H1 (cell line): ENCODE results near the gene DGUOK. TPM values are rescaled to one million over a fixed set of nuclear protein-coding genes. Genes with fewer than 3 reads are reported as not detected.

ENCODE experiments used
- CTCF ChIA-PET: fragments of 300-600 bp; sonication (Branson Sonifier 250); formaldehyde crosslinking; loops from one replicate; lab custom pipeline; 2021; ENCODE audit not compliant: partially characterized antibody; lab: Charles Lee
- POLR2A ChIA-PET: fragments of 300-600 bp; sonication (Branson Sonifier 250); formaldehyde crosslinking; loops from one replicate; lab custom pipeline; 2021; ENCODE audit warnings: inconsistent platforms; ENCODE audit not compliant: partially characterized antibody; lab: Charles Lee
- DNase-seq, 2 experiments: peaks; one replicate each; pipeline versions ENCODE4 v3.0.0 to v3.0.0-alpha.2; 2010 to 2022; ENCODE audit warnings: low spot score in 2 of 2, low read depth in 1 of 2, mixed read lengths in 1 of 2
- FAIRE-seq: peaks from 2 replicates; lab custom pipeline; 2011; peaks lifted over from hg19 to GRCh38; lab: Jason Lieb, UNC
- H2AFZ ChIP-seq: 2 replicates; pipeline ENCODE4 v1.8.1; 2012; ENCODE audit warnings: low read length, inconsistent platforms
- H2AK5ac ChIP-seq: 2 replicates; pipeline ENCODE4 v1.6.1; 2013; ENCODE audit warnings: low read depth, low read length
- H2BK120ac ChIP-seq: replicated peaks from 2 replicates; pipeline ENCODE3; 2013; ENCODE audit warnings: low read depth, low read length, inconsistent platforms
- H2BK12ac ChIP-seq: 2 replicates; pipeline ENCODE4 v1.6.1; 2013; ENCODE audit warnings: low read depth, low read length
- H2BK15ac ChIP-seq: 2 replicates; pipeline ENCODE4 v1.6.1; 2013; ENCODE audit warnings: low read length
- H2BK20ac ChIP-seq: 2 replicates; pipeline ENCODE4 v1.6.1; 2013; ENCODE audit warnings: low read length
- H2BK5ac ChIP-seq: 2 replicates; pipeline ENCODE4 v1.6.1; 2013; ENCODE audit warnings: low read depth, low read length
- H3K14ac ChIP-seq: 2 replicates; pipeline ENCODE4 v1.6.1; 2013; ENCODE audit warnings: inconsistent platforms; ENCODE audit not compliant: insufficient read length
- H3K18ac ChIP-seq: 2 replicates; pipeline ENCODE4 v1.6.1; 2013; ENCODE audit warnings: low read length; ENCODE audit errors: extremely low read depth
- H3K23ac ChIP-seq: 2 replicates; pipeline ENCODE4 v1.6.1; 2013; ENCODE audit warnings: inconsistent platforms; ENCODE audit not compliant: insufficient read length
- H3K23me2 ChIP-seq: 2 replicates; pipeline ENCODE4 v1.6.1; 2013; ENCODE audit warnings: low read depth, low read length
- H3K27ac ChIP-seq: 2 replicates; pipeline ENCODE4 v1.6.1; 2011; ENCODE audit warnings: low read depth, low read length, inconsistent platforms
- H3K27me3 ChIP-seq, 4 experiments: replicated peaks in 1 of 4; 1 replicate in 1 of 4; 2 replicates in 3 of 4; pipeline versions ENCODE4 v1.6.1 to v1.8.1; 2011 to 2013; ENCODE audit warnings: low read length in 3 of 4, mild to moderate bottlenecking in 3 of 4, inconsistent platforms in 2 of 4, mixed read lengths in 2 of 4, moderate library complexity in 1 of 4; ENCODE audit not compliant: control insufficient read depth in 3 of 4, insufficient read depth in 3 of 4; ENCODE audit errors: extremely low read depth in 1 of 4
- H3K36me3 ChIP-seq, 4 experiments: 2 replicates each; pipeline versions ENCODE4 v1.6.1 to v1.8.1; 2011 to 2013; ENCODE audit warnings: mild to moderate bottlenecking in 4 of 4, low read length in 3 of 4, moderate library complexity in 2 of 4, control low read depth in 1 of 4, inconsistent platforms in 1 of 4; ENCODE audit not compliant: insufficient read depth in 4 of 4, control insufficient read depth in 2 of 4
- H3K4ac ChIP-seq: replicated peaks from 2 replicates; pipeline ENCODE3; 2013; ENCODE audit warnings: low read length, low read depth, mixed read lengths, inconsistent platforms; ENCODE audit not compliant: insufficient read length
- H3K4me1 ChIP-seq, 4 experiments: replicated peaks in 1 of 4; 1 replicate in 1 of 4; 2 replicates in 3 of 4; pipeline versions ENCODE4 v1.6.1 to v1.8.1; 2011 to 2013; ENCODE audit warnings: low read length in 3 of 4, inconsistent platforms in 2 of 4, mixed read lengths in 1 of 4; ENCODE audit not compliant: insufficient read depth in 4 of 4, control insufficient read depth in 3 of 4
- H3K4me2 ChIP-seq, 2 experiments: 2 replicates each; pipeline versions ENCODE4 v1.6.1 to v1.8.1; 2011 to 2013; ENCODE audit warnings: low read depth in 2 of 2, low read length in 2 of 2, control low read depth in 1 of 2, inconsistent platforms in 1 of 2, mild to moderate bottlenecking in 1 of 2; ENCODE audit not compliant: insufficient read depth in 1 of 2
- H3K4me3 ChIP-seq, 4 experiments: fragments of 200-600, 300-600 bp in 1 of 4; sonication (generic), shearing (Covaris generic), sonication (Bioruptor Twin) in 1 of 4; 2 replicates each; pipeline versions ENCODE4 v1.5.1 to v1.8.1; 2011 to 2016; ENCODE audit warnings: low read length in 4 of 4, low read depth in 3 of 4, control low read depth in 2 of 4, inconsistent platforms in 2 of 4, mild to moderate bottlenecking in 2 of 4, mixed read lengths in 1 of 4, moderate library complexity in 1 of 4; ENCODE audit not compliant: insufficient read depth in 2 of 4; ENCODE audit errors: extremely low read depth in 1 of 4
- H3K56ac ChIP-seq: replicated peaks from 2 replicates; pipeline ENCODE3; 2013; ENCODE audit warnings: low read depth, mild to moderate bottlenecking, mixed read lengths, low read length, inconsistent platforms; ENCODE audit not compliant: insufficient read length
- H3K79me1 ChIP-seq: 2 replicates; pipeline ENCODE4 v1.6.1; 2013; ENCODE audit warnings: low read depth, low read length, control low read depth
- H3K79me2 ChIP-seq, 2 experiments: 2 replicates each; pipeline versions ENCODE4 v1.6.1 to v1.8.1; 2012 to 2013; ENCODE audit warnings: low read length in 2 of 2, mild to moderate bottlenecking in 2 of 2, inconsistent platforms in 1 of 2; ENCODE audit not compliant: insufficient read depth in 2 of 2, control insufficient read depth in 1 of 2
- H3K9ac ChIP-seq, 4 experiments: replicated peaks in 1 of 4; 1 replicate in 1 of 4; 2 replicates in 3 of 4; pipeline versions ENCODE4 v1.6.1 to v1.8.1; 2011 to 2013; ENCODE audit warnings: low read depth in 3 of 4, low read length in 3 of 4, control low read depth in 2 of 4, mild to moderate bottlenecking in 2 of 4, moderate library complexity in 2 of 4, inconsistent platforms in 1 of 4; ENCODE audit errors: extremely low read depth in 1 of 4
- H3K9me3 ChIP-seq, 2 experiments: 2 replicates each; pipeline versions ENCODE4 v1.6.1 to v1.8.1; 2012 to 2013; ENCODE audit warnings: mild to moderate bottlenecking in 2 of 2, moderate library complexity in 2 of 2, control low read depth in 1 of 2, inconsistent platforms in 1 of 2, low read depth in 1 of 2, low read length in 1 of 2, mixed read lengths in 1 of 2; ENCODE audit not compliant: insufficient read depth in 2 of 2
- H4K20me1 ChIP-seq, 2 experiments: replicated peaks in 1 of 2; 2 replicates each; pipeline versions ENCODE3 to v1.8.1; 2011 to 2013; ENCODE audit warnings: inconsistent platforms in 2 of 2, low read length in 2 of 2, mild to moderate bottlenecking in 1 of 2; ENCODE audit not compliant: insufficient read depth in 2 of 2, control insufficient read depth in 1 of 2
- H4K5ac ChIP-seq: 2 replicates; pipeline ENCODE4 v1.6.1; 2013; ENCODE audit warnings: low read length, low read depth, mixed read lengths, inconsistent platforms; ENCODE audit not compliant: insufficient read length
- H4K8ac ChIP-seq: 2 replicates; pipeline ENCODE4 v1.8.0; 2013; ENCODE audit warnings: mild to moderate bottlenecking, moderate library complexity, low read length, inconsistent platforms; ENCODE audit not compliant: insufficient read depth; ENCODE audit errors: extremely low read depth
- H4K91ac ChIP-seq: replicated peaks from 2 replicates; pipeline ENCODE3; 2013; ENCODE audit warnings: low read length, mixed read lengths, inconsistent platforms; ENCODE audit not compliant: insufficient read length
- HDAC2 ChIP-seq, 2 experiments: fragments of 300-600 bp in 1 of 2; sonication (generic) in 1 of 2; IDR thresholded peaks; 2 replicates each; pipeline ENCODE4 v1.6.1; 2011 to 2012; ENCODE audit warnings: low read depth in 2 of 2, low read length in 2 of 2, mild to moderate bottlenecking in 2 of 2, moderate library complexity in 2 of 2, borderline replicate concordance in 1 of 2, inconsistent platforms in 1 of 2
- WGBS, 2 experiments: shearing (Covaris generic) in 1 of 2; methylation state at CpG; one replicate each; pipeline versions ENCODE4 v1.1.6 to v1.1.7; 2013 to 2015; ENCODE audit warnings: low lambda C conversion rate in 2 of 2, mixed read lengths in 2 of 2, inconsistent platforms in 1 of 2, low coverage in 1 of 2, missing lambda C conversion rate in 1 of 2; ENCODE audit not compliant: insufficient replicate concordance in 2 of 2, insufficient coverage in 1 of 2, insufficient read length in 1 of 2; ENCODE audit errors: extremely low coverage in 1 of 2, missing lambda C conversion rate in 1 of 2; 5-methylcytosine and 5-hydroxymethylcytosine counted together
- polyA plus RNA-seq, 7 experiments: library from polyadenylated mRNA; depleted of rRNA in 3 of 7; stranded (reverse) in 5 of 7; unstranded in 2 of 7; fragments of >200 nt in 5 of 7; fragments of 200-250 nt in 2 of 7; gene quantifications; 1 replicate in 5 of 7; 2 replicates in 1 of 7; 4 replicates in 1 of 7; pipeline versions ENCODE4 v1.2.1 to v1.2.3, GENCODE V29; 2011 to 2013; ENCODE audit warnings: missing spikeins in 2 of 7, mixed read lengths in 2 of 7
- total RNA-seq: library from RNA; stranded (reverse); fragmentation: NEBNext Ultra II Directional; extraction: Animal tissue kit (Norgen Biotek cat#: 25700); gene quantifications from 2 replicates; pipeline ENCODE4 v1.2.1, GENCODE V29; 2021

DGUOK gene
- total and polyA plus RNA-seq, 2 of the 8 experiments (the other 6 are each of a cell fraction or from before 2014, with no cell fraction given), result 110 to 168 TPM

DNA sequence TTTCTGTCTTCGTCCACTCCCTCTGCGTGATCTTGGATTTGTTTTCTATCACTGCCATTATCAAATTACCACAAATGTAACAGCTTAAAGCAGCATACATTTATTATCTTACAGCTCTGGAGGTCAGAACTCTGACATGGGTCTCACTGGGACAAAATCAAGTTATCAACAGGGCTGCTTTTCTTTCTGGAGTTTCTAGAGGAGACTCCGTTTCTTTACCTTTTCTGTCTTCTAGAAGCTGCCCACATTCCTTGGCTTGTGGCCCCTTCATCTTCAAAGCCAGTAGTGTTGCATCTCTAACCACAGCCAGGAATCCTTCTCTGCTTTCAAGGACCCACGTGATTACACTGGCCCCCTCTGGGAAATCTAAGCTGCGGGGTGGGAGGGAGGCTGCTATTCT is 36.1 kb downstream of the DGUOK start:
- H3K4me1 ChIP-seq, result no peaks in the 10 kb centered on the region
- H3K9ac ChIP-seq, result no peak overlapping the region
- peaks cover 0 to 3% of the 10 kb centered on the region in 2 experiments; a peak in 1 of 4 replicates for H3K9me3 ChIP-seq

More for the DNA sequence above, 36.1 kb downstream of the DGUOK start:
- POLR2A ChIA-PET, result interaction anchor here (0.7 to 1.7 kb wide), 3 partner anchors 17 to 186 kb away, joined by 3 to 4 read pairs (median 4); no protein-coding TSS in a partner anchor
- H3K23me2 ChIP-seq, result no peaks in the 10 kb centered on the region
- CTCF ChIA-PET, result interaction anchor here (1.5 to 2.6 kb wide), 5 partner anchors 8 to 283 kb away, joined by 3 to 9 read pairs (median 7); no protein-coding TSS in a partner anchor
- no peak for FAIRE-seq
- no peak for TF ChIP-seq HDAC2 (IDR thresholded peaks at IDR 0.05; ENCODE audit: borderline replicate concordance in 1 of 2, low read depth in 2 of 2, low read length in 2 of 2)
- TF ChIP-seq, all 59 proteins: peak for 0
- Histone ChIP-seq H4K91ac (no peak overlapping the region), H3K4me2 (no peak overlapping the region), H4K20me1 (no peaks in the 10 kb centered on the region), H2AFZ (no peak overlapping the region), H3K79me2 (no peaks in the 10 kb centered on the region), H3K23ac (peak overlapping the region; percentile 33), H2BK12ac (no peak overlapping the region), H3K36me3 (peaks cover 3 to 15% (median 9%) of the 10 kb centered on the region in 4 experiments; a peak in 7 of 8 replicates), H2BK5ac (no peak overlapping the region), H2AK5ac (no peak overlapping the region), H3K27ac (no peak overlapping the region), H4K8ac (no peak overlapping the region), H2BK15ac (no peak overlapping the region), H2BK20ac (no peak overlapping the region), H2BK120ac (no peak overlapping the region), H3K4ac (no peak overlapping the region), H3K79me1 (no peaks in the 10 kb centered on the region), H3K4me3 (no peak overlapping the region), H4K5ac (no peak overlapping the region), H3K14ac (no peak overlapping the region), H3K56ac (no peak overlapping the region), H3K27me3 (no peaks in the 10 kb centered on the region), H3K18ac (no peak overlapping the region)
- WGBS, 2 experiments, result 53% methylated on average over 5 of the region's 5 CpGs; no CpG with 5 or more reads in 1 of the 2 experiments
- DNase-seq, result no peak
